NCI-H69 (cell line): ENCODE measurements around the gene NLRP7.
"Not testable (repeated sequence)": the region's sequence is repeated elsewhere in the genome, so short reads cannot be mapped to it uniquely, and the experiment has no call there.

Experiments used
- DNase-seq: peaks from one replicate; lab custom pipeline; 2025; lab: John Stamatoyannopoulos, UW

NLRP7 gene

GRCh38 chr19:54919646-54920563 is 27.4 kb downstream of the NLRP7 start:
- DNase-seq, result peak; percentile 6

- no peak for DNase-seq
Measured at GRCh38 chr19:54918499-54918898, 28.8 kb downstream of the NLRP7 start.

GRCh38 chr19:54916822-54917221 is 30.5 kb downstream of the NLRP7 start:
- DNase-seq, result no peak

GRCh38 chr19:54907899-54908298 is 39.4 kb downstream of the NLRP7 start:
- not testable (repeated sequence) for DNase-seq

DNA sequence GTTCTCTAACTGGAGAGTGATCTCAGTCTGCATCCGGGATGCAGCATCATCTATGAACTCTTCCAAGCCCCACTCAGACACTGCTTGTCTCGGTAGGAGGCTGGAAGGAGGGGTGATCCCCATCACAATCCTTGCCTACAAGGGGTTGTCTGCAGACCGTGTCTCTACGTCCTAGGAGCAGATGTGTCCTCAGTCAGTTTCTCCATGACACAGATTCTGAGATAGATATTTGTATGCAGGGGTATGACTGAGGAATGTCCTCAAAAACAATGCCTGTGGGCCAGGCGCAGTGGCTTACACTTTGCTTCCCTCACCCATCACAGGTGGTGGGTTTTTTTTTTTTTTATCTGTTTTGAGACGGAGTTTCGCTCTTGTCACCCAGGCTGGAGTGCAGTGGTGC is 40.5 kb downstream of the NLRP7 start:
- no peak for DNase-seq

- DNase-seq, result no peak
Measured at GRCh38 chr19:54905803-54906511, 41.4 kb downstream of the NLRP7 start, which contains the start of gene NCR1. NCR1 (plus strand) TSS chr19:54906148; CDS start chr19:54906188, 40 bp downstream.

DNA sequence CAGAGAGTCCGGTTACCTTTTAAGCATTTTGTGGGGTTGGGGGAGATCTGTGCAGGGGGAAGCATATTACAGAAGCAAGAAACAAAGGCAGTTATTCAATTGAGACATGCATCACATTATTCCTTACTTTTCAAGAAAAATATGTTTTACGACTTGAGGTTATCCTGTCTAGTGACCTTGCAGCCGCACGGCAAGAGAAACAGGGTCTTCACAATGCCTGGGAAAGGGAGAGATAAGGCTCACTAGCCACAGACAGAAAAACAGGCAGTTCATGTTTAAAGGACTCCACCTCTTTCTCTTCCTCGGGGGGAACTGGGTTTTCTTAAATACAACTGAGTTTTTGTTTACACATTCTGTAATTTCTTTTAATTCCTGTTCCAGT is 41.9 kb downstream of the NLRP7 start:
- no peak for DNase-seq

GRCh38 chr19:54904261-54904660 is 43.1 kb downstream of the NLRP7 start:
- not testable (repeated sequence) for DNase-seq

DNA sequence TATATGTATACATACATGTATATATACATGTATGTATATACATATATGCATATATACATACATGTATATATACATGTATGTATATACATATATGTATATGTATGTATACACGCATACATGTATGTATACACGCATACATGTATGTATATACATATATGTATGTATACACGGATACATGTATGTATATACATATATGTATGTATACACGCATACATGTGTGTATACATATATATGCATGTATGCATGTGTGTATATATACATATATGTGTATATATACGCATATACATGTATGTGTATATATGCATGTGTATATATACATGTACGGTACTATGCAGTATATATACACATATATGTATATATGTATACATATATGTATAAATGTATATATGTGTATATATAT is 44.0 kb downstream of the NLRP7 start:
- no peak for DNase-seq

DNA sequence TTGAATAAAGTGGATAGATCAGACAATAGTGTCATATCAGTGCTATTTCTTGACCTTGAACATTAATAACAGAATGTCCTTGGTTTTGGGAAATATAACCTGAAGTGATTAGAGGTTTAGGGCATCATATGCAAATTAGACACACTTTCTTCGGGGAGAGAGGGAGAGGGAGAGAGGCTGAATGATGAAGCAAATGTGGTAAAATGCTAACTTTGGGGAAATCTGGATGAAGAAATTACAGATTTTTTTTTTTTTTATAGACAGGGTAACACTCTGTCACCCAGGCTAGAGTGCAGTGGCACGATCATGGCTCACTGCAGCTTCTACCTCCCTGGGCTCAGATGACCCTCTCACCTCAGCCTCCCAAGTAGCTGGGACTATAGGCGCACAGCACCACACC is 45.3 kb downstream of the NLRP7 start:
- no peak for DNase-seq

- DNase-seq, result not testable (repeated sequence)
Measured at GRCh38 chr19:54901153-54901552, 46.2 kb downstream of the NLRP7 start.

- DNase-seq, result not testable (repeated sequence)
Measured at GRCh38 chr19:54899646-54900045, 47.7 kb downstream of the NLRP7 start.

DNA sequence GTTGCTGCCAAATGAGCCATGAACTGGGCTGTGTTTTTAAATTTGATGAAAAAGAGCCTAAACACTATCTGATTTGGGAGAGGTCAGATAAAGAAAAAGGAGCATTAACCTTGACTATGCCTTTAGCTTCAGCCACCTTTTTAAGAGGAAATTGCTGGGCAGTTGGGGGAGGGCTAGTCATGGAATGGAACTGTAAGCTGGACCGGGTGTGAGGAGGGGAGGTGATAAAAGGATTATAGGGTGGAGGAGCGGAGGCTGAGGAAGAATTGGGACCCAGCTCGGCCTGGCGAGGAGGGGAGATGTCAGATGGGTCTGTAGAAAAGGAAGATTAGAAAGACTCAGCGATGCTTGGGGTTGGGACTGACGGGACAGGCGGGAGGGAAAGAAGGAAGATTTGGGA is 48.6 kb downstream of the NLRP7 start:
- not testable (repeated sequence) for DNase-seq

DNA sequence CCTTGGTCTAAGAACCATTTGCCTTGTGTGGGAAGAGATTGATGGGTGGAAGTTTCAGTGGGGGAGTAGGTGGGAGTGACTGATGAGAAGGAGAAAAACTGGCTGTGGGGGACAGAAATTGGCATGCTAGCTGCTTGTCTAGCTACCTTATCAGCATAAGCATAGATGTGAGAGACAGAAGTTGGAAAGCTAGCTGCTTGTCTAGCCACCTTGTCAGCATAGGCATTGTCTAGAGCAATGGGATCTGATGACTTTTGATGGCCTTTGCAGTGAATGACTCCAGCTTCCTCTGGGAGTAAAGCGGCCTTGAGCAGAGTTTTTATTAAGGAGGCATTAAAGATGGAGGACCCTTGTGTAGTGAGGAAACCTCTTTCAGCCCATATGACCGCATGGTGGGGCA is 51.3 kb downstream of the NLRP7 start:
- DNase-seq, result no peak

DNA sequence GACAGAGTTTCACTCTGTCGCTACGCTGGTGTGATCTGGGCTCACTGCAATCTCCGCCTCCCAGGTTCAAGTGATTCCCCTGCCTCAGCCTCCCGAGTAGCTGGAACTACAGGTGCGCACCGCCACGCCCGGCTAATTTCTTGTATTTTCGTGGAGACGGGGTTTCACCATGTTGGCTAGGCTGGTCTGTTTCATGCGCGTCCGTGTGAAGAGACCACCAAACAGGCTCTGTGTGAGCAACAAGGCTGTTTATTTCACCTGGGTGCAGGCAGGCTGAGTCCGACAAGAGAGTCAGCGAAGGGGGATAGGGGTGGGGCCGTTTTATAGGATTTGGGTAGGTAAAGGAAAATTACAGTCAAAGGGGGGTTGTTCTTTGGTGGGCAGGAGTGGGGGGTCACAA is 53.2 kb downstream of the NLRP7 start:
- DNase-seq, result not testable (repeated sequence)

- no peak for DNase-seq
Measured at GRCh38 chr19:54893406-54893805, 53.9 kb downstream of the NLRP7 start.

- DNase-seq, result no peak
Measured at GRCh38 chr19:54889566-54889965, 57.8 kb downstream of the NLRP7 start.

DNA sequence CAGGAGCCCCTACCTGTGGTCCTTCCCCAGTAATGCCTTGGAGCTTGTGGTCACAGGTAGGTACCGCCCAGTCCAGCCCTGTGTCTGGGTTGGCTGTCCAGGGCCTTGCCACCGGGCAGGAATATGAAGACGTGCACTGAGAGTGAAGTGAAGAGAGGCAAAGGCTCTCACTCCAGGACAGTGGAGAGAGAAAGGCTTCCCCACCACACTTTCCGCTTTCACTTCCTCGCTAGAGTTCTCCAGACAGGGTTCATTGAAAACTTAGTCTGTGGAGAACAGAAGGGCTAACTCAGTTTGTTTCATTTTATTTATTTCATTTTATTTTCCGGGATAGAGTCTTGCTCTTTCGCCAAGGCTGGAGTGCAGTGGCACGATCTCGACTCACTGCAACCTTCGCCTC is 59.1 kb downstream of the NLRP7 start:
- no peak for DNase-seq

DNA sequence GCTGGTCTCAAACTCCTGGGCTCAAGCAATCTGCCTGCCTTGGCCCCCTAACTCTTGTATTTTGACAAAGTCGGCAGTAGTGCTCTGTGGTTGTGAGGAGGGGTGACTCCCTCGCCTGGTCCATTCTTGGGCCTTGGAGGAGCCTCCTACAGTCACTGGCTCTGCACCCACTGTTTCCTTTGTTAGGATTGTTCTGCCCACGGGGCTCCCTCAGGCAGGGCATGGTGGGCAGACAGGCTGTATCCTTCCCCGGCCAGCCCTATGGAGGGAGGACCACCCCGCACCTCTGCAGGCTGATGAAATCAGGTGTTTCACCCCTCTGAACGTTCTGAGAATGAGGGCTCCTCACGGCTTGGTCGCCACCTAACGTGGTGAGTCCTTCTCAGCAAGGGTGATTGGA is 64.1 kb downstream of the NLRP7 start:
- no peak for DNase-seq

- no peak for DNase-seq
Measured at GRCh38 chr19:54882758-54883157, 64.6 kb downstream of the NLRP7 start.

- no peak for DNase-seq
Measured at GRCh38 chr19:54881884-54882283, 65.4 kb downstream of the NLRP7 start.

DNA sequence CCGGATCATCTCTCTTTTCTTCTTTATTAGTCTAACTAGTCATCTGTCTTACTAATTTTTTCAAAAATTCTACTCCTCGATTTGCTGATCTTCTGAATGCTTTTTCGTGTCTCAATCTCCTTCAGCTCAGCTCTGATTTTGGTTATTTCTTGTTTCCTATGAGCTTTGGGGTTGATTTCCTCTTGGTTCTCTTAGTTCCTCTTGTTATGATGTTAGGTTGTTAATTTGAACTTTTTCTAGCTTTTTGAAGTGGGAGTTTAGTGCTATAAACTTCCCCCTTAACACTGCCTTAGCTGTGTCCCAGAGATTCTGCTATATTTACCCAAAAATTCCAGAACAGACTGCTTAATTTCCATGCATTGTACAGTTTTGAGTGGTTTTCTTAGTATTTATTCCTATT is 69.9 kb downstream of the NLRP7 start:
- DNase-seq, result no peak

GRCh38 chr19:54875506-54875905 is 71.8 kb downstream of the NLRP7 start:
- DNase-seq, result no peak
